Activated CD4-positive, CD25-positive, alpha-beta regulatory T cell treated with anti-CD3 and anti-CD28 coated beads, Interleukin-2, amount 50 U/mL, for 72 hours (primary cell): ENCODE results near the gene SLC2A11.

ENCODE experiments used
- DNase-seq: peaks from one replicate; pipeline ENCODE4 v3.0.0; 2021

SLC2A11 gene

DNA sequence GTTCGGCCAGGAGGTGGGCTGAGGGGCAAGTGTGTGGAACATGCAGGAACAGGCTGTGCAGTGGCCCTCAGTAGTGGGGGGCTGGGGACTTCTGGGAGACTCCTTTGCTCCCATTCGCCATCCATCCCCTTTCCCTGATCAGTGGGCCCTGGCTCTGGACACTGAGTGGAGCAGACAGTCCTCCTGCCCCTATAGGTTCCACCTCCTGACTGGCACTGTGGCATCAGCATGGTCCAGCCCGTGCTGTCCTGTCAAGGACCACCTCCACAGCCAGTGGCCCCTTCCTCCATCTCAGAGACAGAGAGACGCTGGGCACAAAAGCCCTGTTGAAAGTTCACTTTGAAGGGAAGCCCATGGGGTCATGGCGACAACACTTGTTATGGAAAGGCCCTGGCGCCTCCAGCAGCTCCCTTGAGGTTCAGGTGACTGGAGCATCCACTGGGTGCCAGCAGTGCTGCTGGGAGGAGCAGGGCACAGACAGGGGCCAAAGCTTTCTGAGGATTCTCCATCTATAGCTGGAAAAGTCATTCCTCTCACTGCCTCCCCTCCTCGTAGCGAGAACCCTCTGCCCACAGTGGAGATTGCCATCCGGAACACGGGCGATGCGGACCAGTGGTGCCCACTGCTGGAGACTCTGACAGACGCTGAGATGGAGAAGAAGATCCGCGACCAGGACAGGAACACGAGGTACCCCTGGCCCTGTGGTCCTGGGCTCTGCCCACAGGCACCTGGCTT is 24.5 kb upstream of the SLC2A11 start:
- DNase-seq: no peak

DNA sequence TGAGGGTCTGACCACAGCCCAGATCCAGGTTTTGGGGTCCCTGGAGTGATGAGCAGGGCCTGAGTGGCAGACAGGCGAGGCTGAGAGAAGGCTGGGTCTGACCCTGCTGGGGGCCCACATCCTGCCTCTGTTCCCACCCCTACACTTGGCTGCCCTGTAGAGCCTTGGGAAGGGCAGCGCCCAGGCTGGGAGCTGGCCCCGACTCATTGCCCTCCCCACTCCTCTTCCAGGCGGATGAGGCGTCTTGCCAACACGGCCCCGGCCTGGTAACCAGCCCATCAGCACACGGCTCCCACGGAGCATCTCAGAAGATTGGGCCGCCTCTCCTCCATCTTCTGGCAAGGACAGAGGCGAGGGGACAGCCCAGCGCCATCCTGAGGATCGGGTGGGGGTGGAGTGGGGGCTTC is 23.8 kb upstream of the SLC2A11 start:
- DNase-seq: no peak

GRCh38 chr22:23834406-23834792 is 23.3 kb upstream of the SLC2A11 start:
- DNase-seq: no peak

GRCh38 chr22:23834793-23835483 is 22.7 kb upstream of the SLC2A11 start:
- no peak for DNase-seq

GRCh38 chr22:23835484-23836144 is 22.1 kb upstream of the SLC2A11 start:
- no peak for DNase-seq

GRCh38 chr22:23836281-23836680 is 21.4 kb upstream of the SLC2A11 start:
- no peak for DNase-seq

DNA sequence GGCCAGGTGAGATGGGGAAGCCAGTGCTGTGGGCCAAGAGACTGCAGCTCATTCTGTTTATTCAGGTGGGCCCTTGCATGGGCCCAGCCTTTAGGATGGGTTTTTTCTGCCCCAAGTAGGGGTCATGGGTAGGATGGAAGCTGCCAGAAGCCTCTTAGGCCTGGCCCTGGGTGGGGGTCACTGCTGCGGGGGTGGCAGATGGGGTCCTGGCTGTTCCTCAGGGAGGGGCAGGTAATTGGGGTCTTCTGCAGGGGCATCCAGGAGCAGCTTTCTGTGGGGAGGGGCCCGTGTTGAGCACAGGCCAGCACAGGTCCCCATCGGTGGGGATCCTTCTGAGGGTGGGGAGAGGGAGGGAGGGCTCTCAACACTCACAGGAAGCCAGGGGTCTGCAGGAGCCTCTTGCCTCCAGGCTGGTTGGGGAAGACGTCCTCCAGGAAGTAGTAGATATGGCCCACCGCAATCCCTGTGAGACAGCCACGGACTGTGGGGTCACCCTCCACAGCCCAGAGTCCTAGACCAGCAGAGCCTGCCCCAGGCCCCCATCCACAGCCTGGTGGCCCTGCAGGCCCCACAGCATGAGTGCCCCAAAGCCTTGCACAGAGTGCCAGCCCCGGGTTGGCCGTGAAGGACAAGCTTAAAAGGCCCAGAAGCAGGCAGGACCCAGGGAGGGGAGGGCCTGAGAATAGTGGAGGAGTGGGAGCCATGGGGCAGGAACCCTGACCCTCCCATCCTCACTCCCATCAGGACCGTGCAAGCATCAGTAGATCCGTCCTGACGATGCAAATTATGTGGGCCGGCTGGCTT is 20.8 kb upstream of the SLC2A11 start:
- no peak for DNase-seq

- no peak for DNase-seq
These were observed 20.2 kb upstream of the SLC2A11 start for GRCh38 chr22:23837496-23837859.

GRCh38 chr22:23837911-23838680 is 19.6 kb upstream of the SLC2A11 start:
- DNase-seq: no peak

GRCh38 chr22:23838681-23839468 is 18.8 kb upstream of the SLC2A11 start, which contains the start of gene DERL3:
Gene DERL3 (minus strand): TSS chr22:23839006. CDS start chr22:23838987, 19 bp downstream.
- peak; percentile 95 for DNase-seq

DNA sequence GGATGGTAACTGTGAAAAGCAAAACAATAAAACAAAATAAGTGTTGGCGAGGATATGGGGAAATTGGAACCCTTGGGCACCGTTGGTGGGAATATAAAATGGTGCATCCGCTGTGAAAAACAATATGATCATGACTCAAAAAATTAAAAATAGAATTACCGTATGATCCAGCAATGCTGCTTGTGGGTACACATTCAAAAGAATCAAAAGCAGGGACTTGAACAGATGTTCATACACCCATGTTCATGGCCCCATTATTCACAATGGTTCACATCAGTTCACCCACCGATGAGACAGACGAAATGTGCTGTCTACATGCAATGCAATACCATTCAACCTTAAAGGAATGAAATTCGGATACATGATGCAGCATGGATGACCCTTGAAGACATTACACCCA is 17.6 kb upstream of the SLC2A11 start:
- DNase-seq: no peak

- no peak for DNase-seq
These were observed 16.4 kb upstream of the SLC2A11 start for GRCh38 chr22:23841292-23841691.

- no peak for DNase-seq
These were observed 15.8 kb upstream of the SLC2A11 start for GRCh38 chr22:23841736-23842445.

- DNase-seq: no peak
These were observed 15.1 kb upstream of the SLC2A11 start for GRCh38 chr22:23842599-23842998.

GRCh38 chr22:23844739-23845202 is 12.9 kb upstream of the SLC2A11 start:
- no peak for DNase-seq

GRCh38 chr22:23845265-23846080 is 12.2 kb upstream of the SLC2A11 start:
- DNase-seq: no peak

- no peak for DNase-seq
These were observed 11.6 kb upstream of the SLC2A11 start for GRCh38 chr22:23846081-23846469.

GRCh38 chr22:23847310-23847920 is 10.3 kb upstream of the SLC2A11 start:
- DNase-seq: no peak
